GM19372 (cell line): ENCODE results near the gene LEFTY2.
"Not testable (repeated sequence)": the region's sequence is repeated elsewhere in the genome, so short reads cannot be mapped to it uniquely, and the experiment has no call there.

Source experiments
- ATAC-seq: cut with Tn5 transposase; IDR thresholded peaks from one replicate; pipeline ENCODE4 v1.9.1; 2021; ENCODE audit warnings: mild to moderate bottlenecking, low read depth, moderate library complexity; ENCODE audit not compliant: unreplicated experiment

Gene LEFTY2

DNA sequence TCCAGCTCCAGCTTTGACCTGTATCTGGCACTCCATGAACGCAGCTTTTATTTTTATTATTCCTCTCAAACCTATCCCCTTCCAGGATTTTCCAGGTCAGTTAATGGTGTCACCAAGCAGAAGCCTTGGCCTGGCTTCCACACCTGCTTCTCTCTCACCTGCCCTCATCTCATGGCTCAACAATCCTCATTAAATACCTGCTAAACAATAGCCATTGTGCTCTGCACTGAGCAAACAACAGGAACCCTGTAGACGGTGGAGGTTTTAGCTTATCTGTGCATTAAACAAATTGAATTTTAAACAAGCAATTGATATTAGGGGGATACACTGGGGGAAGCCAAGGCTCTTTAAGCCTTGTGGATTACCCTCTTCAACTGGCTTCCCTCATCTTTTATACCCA lies 32.2 kb downstream of the LEFTY2 start:
- no peak for ATAC-seq

DNA sequence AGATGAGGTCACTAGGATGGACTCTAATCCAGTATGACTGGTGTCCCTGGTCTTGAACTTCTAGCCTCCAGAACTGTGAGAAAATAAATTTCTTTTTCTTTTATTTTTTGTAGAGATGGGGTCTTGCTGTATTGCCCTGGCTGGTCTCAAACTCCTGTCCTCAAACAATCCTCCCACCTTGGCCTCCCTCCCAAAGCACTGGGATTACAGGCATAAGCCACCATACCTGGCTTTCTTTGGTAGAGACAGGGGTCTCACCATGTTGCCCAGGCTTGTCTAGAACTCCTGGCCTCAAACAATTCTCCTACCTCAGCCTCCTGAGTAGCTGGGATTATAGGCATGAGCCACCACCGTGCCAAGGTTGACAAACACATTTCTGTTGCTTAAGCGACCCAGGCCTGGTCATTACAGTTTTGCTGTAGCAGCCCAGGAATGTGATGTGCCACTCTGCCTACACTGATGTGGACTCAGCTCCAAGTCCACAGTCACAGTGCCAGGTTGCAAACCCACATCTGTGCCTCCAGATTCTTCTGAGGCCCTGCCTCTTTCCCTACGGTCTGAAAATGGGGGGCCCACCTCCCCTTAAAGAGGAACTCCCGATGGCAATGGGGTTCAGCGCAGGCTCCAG lies 32.9 kb downstream of the LEFTY2 start:
- no peak for ATAC-seq

DNA sequence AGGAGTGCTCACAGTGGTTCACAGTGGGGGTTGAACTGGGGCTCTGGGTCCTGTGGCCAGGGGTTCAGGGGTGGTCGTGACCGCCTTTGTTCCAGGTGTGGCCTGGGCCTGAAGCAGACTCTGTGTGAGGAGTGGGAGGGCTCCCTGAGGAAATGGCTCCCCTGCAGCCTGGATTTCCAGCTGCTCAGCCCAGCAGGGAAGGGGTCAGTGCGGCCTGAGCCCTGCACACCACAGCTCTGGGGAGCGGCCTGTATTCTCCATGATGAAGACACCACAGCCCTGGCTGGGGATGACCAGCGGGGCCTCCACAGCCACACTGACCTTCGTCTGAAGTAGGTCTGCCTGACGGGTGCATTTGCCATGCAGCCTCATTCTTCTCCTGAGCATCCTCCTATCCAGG lies 33.7 kb downstream of the LEFTY2 start:
- ATAC-seq: no peak

DNA sequence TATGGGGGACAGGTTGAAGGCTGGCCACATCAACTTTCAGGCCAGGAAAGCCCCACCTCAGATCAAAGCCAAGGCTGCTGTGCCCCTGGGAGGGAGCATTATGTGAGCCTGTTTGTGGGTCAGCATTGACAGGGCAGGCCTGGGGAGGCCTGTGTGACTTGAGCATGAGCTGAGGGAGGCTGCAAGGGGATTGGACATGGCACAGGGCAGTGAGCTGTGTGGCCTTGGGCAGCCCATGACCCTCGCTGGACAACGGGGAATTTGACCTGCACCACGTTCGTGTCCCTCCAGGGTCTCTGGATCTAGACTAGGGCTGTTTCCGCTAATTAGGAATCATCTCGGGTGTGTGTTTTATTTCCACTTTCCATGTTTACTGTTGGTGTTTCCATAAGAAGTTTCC lies 34.6 kb downstream of the LEFTY2 start:
- ATAC-seq: no peak

DNA sequence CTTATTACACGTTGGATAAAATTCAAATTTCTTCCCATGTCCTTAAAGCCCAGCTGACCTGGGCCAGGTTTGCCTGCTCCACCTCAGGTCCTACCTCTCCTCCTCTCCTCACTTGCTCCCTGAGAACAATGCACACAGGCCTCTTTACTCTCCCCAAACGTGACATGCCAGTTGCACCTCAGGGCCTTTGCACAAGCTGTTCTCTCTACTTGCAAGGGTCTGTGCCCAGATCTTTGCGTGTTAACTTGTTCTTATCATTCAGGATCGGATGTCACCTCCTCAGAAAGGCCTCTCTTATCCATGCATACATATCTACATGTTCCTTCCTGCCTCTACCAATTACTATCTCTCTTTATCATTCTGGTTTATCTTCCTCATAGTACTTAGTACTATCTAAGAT lies 37.4 kb downstream of the LEFTY2 start:
- no peak for ATAC-seq

DNA sequence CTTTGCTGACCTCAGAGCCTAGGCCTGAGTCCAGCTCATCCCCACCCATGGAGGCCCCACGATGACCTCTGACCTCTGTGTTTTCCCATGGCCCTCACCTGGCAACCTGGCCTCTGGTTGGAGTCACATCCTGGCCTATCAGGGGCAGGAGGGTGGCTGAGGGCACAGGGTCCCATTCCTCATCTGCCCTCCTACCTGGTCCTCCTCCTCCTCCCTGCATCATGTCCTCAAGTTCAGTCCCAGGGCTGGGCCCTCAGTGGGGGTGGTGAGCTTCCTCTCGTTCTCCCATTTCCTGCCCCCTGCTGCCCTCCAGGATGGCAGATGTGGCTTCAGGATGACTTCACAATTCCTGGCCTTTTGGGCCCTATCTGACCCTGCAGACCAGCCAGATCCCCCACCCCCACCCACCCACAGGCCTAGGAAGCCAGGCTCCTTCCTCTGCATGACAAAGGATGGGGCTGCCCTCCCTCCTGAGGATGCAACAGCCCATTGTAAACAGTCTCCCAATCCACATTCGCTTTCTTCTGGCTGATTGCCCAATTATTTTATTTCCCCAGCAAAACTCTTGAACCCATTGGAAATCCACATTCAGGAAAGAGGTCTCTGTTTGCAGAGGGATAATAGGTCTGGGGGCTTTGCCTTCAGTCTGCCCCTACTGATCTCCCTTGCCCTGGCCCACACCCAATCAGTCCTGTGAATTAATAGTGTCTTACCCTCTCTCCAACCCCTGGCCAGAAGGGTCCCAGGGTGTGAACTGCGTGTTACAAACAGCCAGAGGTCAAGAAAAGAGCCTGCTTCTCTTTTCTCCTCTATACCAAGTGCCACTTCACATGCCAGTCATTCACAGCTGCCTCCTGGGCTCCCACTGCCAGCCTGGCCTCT lies 41.7 kb downstream of the LEFTY2 start:
- ATAC-seq: no peak

DNA sequence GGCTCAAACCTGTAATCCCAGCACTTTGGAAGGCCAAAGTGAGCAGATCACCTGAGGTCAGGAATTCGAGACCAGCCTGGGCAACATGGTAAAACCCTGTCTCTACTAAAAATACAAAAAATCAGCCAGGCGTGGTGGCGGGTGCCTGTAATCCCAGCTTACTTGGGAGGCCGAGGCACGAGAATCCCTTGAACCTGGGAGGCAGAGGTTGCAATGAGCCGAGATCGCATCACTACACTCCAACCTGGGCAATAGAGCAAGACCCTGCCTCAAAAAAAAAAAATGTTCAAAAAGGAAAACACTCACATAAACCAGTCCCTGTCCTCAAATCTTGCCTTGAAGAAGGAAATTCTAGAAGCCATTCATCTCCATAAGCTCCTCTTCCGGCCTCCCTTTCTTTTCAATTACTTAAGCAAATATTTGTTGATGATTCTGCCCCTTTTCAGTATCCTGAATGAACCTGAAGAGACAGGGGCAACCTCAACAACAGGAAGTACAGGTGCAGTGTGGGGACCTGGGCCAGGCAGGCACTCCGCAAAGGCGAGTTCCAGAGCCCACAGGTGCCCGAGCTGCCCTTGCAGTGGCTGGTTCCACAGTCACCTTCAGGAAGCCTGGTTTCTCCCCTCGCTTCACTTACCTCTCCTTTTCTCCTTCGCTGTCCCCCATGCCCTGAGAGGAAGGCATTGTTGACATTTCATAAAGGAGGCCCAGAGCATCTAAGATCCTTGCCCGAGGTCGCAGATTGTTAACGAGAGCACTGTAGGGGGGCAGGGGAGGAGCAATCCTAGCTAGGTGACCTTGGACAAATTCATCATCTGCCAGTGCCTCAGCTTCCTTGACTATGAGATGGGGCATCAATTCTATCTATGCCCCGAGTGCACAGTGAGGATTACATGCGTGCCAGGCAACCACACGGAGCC lies 43.2 kb downstream of the LEFTY2 start:
- ATAC-seq: no peak

DNA sequence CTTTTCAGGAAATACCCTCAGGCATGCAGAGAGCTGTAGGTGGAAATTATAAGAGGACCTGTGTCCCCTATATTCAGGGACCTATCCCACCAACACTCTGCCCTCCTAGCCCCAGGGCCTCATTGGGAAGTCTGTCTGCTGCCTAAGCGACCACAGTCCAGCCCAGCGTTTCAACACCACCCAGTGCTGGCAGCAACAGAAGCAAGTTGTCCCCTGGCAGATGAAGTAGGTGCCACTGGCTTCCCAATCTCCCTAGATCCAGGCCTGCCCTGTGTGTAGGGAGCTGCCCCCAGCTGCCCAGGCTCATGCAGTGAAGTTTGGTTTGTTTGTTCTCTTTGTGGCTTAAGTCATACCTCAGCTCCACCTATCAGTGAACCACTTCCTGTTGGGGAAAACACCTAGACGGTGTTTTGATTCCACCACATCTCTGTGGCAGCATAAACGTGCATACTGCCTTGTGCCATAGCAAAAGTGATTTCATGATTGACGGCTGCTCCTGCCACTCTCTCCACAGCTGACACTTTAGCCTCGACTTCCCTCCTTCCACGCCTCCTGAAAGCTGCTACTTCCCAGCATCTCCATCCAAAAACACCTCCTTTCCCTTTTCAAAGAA lies 44.0 kb downstream of the LEFTY2 start:
- ATAC-seq: peak; percentile 100

DNA sequence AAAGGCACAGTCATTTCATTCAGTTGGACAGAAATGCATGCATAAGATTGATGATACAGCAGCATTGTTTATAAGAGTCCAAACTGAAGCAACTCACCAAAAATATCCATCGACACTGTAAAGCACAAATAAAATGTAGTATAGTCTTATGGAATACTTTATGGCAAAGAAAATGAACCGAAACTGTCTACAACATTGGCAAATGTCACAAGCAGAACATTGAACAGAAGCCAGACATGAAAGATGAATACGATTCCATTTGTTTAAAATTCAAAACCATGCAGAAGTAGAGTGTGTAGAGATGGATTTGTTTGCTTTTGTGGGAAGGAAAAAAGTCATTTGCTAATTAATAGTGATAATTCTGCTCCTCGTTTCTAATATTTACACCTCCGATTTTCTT lies 44.5 kb downstream of the LEFTY2 start:
- no peak for ATAC-seq

DNA sequence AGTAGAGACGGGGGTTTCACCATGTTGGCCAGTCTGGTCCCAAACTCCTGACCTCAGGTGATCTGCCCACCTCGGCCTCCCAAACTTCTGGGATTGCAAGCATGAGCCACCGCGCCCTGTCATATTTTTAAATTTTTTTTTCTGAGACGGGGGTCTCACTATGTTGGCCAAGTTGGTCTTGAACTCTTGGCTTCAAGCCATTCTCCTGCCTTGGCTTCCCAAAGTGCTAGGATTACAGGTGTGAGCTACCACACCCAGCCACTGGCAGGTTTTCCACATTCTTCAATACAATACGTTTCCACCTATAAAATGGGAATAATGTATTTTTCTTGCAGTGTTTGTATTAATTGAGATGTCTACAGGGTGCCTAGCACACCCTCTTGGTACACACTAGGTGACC lies 48.7 kb downstream of the LEFTY2 start:
- ATAC-seq: no peak

DNA sequence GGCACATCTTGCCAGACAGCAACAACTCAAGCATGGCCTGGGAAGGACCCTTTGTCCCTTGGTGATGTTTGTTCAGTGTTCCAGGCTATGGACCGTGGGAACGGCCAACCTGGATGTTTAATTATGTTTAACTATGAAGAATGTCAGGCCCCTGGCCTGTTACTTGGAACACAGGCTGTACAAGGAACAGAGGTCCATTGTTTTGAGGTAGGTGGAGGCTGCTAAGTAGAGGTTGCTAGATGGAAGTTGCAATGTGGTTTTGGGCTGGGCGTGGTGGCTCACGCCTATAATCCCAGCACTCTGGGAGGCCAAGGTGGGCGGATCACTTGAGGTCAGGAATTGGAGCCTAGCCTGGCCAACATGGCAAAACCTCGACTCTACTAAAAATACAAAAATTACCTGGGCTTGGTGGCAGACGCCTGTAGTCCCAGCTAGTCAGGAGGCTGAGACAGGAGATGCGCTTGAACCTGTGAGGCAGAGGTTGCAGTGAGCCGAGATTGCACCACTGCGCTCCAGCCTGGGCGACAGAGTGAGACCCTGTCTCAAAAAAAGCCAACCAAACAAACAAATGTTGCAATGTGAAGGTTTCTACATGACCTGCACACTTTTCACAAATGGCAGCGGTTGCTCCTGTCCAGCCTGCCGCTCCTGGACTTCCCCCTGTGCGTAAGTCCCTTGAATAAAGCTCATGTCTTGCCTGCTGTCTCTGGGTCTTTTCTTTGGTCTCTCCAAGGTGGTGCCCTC lies 49.6 kb downstream of the LEFTY2 start:
- no peak for ATAC-seq

DNA sequence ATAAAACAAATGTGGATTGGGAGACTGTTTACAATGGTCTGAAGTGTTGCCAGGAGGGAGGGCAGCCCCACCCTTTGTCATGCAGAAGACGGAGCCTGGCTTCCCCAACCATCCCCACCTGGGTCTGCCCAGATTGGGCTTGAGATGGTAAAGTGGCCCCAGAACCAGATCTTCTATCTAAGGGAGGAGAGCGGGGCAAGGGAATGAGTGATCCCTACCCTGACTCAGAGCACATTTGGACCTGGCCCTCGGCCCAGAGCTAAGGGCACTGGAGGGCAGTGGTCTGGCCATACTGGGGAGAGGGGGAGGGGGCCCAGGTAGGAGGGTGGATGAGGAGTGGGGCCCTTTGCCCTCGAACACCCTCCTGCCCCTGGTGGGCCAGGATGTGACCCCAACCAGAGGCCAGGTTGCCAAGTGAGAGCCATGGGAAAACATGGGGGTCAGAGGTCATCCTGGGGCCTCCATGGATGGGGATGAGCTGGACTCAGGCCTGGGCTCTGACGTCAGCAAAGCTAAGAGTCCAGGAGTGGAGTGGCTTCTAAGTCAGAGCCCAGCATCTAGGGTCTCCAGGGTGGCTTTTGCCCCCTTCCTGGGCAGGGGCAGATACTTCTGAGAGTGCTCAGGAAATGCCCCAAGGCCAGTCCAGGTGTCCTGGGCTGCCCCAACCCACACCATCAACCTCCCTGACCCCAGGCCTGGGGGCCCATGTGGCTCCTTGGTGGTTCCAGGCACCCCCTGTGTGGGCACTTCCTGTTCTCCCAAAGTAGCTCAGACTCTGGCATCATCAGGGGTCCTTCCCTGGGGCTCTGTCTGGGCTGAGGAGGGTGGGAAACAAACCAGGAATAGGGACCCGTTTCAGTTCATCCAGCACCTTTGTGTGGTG lies 50.4 kb downstream of the LEFTY2 start:
- no peak for ATAC-seq

DNA sequence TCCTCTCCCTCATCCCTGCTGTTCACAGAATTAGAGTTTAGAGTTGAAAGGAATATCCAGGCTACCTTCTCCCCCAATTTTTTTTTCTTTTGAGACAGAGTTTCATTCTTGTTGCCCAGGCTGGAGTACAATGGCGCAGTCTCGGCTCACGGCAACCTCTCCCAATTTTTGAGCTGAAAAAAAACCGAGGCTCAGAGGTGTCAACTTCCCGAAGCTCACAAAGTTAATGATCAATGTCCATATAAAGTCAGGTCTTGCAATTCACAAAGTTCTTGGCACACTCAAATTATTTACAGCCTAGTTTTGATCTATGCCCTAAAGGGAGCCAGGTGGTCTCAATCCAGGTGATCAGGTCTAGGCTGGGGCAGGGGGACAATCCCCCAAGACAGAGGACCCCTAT lies 51.3 kb downstream of the LEFTY2 start:
- no peak for ATAC-seq

DNA sequence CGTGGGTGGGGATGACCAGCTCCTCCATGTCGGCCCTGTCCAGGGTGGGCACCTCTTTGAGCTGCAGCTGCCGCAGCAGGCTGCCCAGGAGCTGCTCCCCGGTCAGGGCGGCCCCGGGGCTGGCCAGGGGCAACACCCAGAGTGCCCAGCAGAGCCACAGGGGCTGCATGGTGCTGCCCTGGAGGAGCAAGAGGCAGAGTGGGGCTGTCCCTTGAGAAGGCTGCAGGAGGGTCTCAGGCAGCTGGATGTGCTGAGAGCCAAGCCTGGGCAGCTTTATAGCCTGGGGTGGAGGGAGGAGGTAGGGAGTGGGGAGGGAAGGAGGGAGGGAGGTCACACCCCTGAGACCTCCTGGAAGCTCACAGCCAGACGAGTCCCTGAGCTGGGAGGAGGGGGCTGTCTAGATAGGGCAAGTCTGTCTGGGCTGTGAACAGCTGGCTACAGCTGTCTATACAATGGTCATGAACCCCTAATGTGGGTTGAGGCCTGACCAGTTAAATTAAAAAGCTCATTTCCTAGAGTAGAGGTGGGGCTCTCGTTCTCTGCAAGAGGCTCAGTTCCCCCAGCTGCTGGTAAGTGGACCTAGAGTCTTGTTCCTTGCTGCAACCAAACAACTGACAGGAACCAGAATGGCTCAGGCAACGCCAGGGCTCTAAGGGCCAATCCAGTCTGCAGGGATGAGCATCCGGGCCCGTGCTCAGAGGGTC lies 52.0 kb downstream of the LEFTY2 start, which contains the start of gene LEFTY1:
TSS of gene LEFTY1 (minus strand) at position 249 of the 704 bp plus-strand sequence. CDS start at position 169, 80 bp downstream.
- no peak for ATAC-seq

DNA sequence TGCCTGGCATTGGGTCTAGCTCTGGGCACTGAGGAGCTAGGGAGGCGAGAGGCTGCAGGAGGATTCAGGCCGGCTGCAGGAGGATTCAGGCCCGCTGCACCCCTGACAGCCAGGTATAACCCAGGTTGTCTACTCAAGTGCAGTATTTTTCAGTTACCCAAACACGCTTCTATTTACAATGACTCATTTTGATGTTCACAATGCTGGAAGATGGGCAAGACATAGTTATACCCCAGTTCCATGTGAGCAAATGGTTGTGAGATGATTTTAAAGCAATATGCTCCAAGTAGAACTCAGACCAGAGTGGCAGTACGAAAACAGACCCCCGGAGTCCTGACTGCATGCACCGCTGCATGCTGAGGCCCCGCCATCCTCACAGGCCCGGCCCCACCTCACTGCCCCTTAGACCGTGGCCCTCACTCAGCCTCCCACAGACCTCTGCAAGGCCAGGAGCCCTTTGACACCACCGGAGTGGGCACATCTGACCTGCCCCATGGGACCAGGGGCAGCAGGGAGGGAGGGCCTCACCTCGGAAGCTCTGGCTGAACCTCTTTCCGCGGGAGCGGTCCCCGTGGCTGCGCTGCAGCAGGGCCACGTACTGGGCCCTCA lies 52.6 kb downstream of the LEFTY2 start:
- no peak for ATAC-seq

DNA sequence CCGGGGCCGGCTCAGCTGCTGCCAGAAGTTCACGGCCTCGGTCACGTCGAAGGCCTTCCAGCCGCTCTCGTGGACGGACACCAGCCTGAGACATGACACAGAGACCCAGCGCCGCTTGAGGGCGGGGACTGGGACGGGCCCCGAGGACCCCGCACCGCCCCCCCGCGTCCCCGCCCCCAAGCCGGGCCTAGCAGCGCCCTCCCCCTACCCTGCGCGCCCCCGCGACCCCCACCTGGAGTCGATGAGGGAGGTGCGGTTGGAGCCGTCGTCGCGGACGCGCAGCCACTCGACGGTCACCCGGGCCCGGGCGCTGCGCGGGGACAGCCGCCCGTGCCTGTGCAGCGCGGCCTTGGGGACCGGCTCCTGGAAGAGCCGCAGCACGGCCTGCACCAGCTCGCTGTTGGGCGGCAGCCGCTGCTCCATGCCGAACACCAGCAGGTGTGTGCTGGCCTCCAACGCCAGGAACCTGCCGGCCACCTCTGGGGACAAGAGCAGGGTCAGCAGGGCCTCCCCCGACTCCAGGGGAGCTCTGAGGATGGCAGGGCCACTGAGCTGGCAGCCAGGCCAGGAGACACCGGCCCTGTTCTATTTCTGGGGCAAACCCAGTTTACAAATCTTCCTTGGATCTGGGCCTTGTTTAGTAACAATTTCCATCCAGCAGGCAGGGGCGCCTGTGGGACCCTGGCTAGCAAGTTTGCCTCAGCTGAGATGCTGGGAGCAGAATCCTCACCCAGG lies 53.3 kb downstream of the LEFTY2 start:
- ATAC-seq: not testable (repeated sequence)

DNA sequence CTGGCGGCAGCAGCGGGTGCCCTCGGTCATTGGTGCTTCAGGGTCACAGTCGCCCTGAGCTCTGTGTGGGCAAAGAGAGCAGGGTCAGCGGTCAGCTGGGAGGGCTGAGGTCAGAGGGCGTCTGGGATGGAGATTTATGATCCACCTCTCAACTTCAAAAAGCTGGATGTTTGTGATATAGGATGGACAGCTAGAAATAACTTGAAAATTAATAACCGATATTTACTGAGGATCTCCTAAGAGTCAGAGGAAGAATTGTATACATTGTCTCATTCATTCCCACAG lies 54.0 kb downstream of the LEFTY2 start:
- no peak for ATAC-seq
